ENCODE results near the gene RAF1. TPM values are rescaled to one million over a fixed set of nuclear protein-coding genes. Genes with fewer than 3 reads are reported as not detected.

The RAF1 gene
- total and polyA plus RNA-seq, 2 of the 13 experiments (the other 11 are each of a cell fraction or from before 2014, with no cell fraction given), result 72.2 to 91.4 TPM

- TF ChIP-seq, protein P1, sequence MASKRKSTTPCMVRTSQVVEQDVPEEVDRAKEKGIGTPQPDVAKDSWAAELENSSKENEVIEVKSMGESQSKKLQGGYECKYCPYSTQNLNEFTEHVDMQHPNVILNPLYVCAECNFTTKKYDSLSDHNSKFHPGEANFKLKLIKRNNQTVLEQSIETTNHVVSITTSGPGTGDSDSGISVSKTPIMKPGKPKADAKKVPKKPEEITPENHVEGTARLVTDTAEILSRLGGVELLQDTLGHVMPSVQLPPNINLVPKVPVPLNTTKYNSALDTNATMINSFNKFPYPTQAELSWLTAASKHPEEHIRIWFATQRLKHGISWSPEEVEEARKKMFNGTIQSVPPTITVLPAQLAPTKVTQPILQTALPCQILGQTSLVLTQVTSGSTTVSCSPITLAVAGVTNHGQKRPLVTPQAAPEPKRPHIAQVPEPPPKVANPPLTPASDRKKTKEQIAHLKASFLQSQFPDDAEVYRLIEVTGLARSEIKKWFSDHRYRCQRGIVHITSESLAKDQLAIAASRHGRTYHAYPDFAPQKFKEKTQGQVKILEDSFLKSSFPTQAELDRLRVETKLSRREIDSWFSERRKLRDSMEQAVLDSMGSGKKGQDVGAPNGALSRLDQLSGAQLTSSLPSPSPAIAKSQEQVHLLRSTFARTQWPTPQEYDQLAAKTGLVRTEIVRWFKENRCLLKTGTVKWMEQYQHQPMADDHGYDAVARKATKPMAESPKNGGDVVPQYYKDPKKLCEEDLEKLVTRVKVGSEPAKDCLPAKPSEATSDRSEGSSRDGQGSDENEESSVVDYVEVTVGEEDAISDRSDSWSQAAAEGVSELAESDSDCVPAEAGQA (IDR thresholded peaks at IDR 0.05; ENCODE audit: low read depth), result no peak
- TF ChIP-seq, protein P1 (CRISPR knock-in tag; IDR thresholded peaks at IDR 0.05; ENCODE audit: borderline replicate concordance), result no peak
- TF ChIP-seq, protein P2, sequence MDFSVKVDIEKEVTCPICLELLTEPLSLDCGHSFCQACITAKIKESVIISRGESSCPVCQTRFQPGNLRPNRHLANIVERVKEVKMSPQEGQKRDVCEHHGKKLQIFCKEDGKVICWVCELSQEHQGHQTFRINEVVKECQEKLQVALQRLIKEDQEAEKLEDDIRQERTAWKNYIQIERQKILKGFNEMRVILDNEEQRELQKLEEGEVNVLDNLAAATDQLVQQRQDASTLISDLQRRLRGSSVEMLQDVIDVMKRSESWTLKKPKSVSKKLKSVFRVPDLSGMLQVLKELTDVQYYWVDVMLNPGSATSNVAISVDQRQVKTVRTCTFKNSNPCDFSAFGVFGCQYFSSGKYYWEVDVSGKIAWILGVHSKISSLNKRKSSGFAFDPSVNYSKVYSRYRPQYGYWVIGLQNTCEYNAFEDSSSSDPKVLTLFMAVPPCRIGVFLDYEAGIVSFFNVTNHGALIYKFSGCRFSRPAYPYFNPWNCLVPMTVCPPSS (IDR thresholded peaks at IDR 0.05), result no peak
- TF ChIP-seq TCF7L2 (IDR thresholded peaks at IDR 0.05; ENCODE audit: low read depth, low read length), result no peak
- TF ChIP-seq, protein P3, sequence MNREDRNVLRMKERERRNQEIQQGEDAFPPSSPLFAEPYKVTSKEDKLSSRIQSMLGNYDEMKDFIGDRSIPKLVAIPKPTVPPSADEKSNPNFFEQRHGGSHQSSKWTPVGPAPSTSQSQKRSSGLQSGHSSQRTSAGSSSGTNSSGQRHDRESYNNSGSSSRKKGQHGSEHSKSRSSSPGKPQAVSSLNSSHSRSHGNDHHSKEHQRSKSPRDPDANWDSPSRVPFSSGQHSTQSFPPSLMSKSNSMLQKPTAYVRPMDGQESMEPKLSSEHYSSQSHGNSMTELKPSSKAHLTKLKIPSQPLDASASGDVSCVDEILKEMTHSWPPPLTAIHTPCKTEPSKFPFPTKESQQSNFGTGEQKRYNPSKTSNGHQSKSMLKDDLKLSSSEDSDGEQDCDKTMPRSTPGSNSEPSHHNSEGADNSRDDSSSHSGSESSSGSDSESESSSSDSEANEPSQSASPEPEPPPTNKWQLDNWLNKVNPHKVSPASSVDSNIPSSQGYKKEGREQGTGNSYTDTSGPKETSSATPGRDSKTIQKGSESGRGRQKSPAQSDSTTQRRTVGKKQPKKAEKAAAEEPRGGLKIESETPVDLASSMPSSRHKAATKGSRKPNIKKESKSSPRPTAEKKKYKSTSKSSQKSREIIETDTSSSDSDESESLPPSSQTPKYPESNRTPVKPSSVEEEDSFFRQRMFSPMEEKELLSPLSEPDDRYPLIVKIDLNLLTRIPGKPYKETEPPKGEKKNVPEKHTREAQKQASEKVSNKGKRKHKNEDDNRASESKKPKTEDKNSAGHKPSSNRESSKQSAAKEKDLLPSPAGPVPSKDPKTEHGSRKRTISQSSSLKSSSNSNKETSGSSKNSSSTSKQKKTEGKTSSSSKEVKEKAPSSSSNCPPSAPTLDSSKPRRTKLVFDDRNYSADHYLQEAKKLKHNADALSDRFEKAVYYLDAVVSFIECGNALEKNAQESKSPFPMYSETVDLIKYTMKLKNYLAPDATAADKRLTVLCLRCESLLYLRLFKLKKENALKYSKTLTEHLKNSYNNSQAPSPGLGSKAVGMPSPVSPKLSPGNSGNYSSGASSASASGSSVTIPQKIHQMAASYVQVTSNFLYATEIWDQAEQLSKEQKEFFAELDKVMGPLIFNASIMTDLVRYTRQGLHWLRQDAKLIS (CRISPR knock-in tag; IDR thresholded peaks at IDR 0.05), result no peak
- TF ChIP-seq GATA4 (IDR thresholded peaks at IDR 0.05; ENCODE audit: borderline replicate concordance, low read depth), result no peak
- TF ChIP-seq CBX5 (CRISPR knock-in tag; IDR thresholded peaks at IDR 0.05; ENCODE audit: borderline replicate concordance), result peak; percentile 60; the same call in 1 of the 2 replicates
- no peak for TF ChIP-seq CHD2 (IDR thresholded peaks at IDR 0.05; ENCODE audit: low read depth, low read length)
- no peak for TF ChIP-seq ZFYVE20 (CRISPR knock-in tag; IDR thresholded peaks at IDR 0.05; ENCODE audit: borderline replicate concordance, low read depth)
- TF ChIP-seq ATF7 (IDR thresholded peaks at IDR 0.05), result no peak
- no peak for TF ChIP-seq ATF7 (CRISPR knock-in tag; IDR thresholded peaks at IDR 0.05)
- TF ChIP-seq CC2D1A (CRISPR knock-in tag; IDR thresholded peaks at IDR 0.05), result no peak
- no peak for TF ChIP-seq TGIF2 (CRISPR knock-in tag; IDR thresholded peaks at IDR 0.05)
- TF ChIP-seq ZNF747 (CRISPR knock-in tag; IDR thresholded peaks at IDR 0.05; ENCODE audit: borderline replicate concordance), result no peak
- TF ChIP-seq ZNF792 (CRISPR knock-in tag; IDR thresholded peaks at IDR 0.05), result peak; percentile 68; the same call in 1 of the 2 replicates
- TF ChIP-seq SMC3 (IDR thresholded peaks at IDR 0.05; ENCODE audit: low read length), result peak; percentile 86
- TF ChIP-seq ZNF317 (CRISPR knock-in tag; IDR thresholded peaks at IDR 0.05), result no peak
- TF ChIP-seq ZNF83 (CRISPR knock-in tag; IDR thresholded peaks at IDR 0.05; ENCODE audit: borderline replicate concordance), result no peak
- TF ChIP-seq, protein P4, sequence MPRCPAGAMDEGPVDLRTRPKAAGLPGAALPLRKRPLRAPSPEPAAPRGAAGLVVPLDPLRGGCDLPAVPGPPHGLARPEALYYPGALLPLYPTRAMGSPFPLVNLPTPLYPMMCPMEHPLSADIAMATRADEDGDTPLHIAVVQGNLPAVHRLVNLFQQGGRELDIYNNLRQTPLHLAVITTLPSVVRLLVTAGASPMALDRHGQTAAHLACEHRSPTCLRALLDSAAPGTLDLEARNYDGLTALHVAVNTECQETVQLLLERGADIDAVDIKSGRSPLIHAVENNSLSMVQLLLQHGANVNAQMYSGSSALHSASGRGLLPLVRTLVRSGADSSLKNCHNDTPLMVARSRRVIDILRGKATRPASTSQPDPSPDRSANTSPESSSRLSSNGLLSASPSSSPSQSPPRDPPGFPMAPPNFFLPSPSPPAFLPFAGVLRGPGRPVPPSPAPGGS (CRISPR knock-in tag; IDR thresholded peaks at IDR 0.05), result no peak
These were observed 42.8 kb upstream of the RAF1 start (continued) for GRCh38 chr3:12706504-12707253.
